ENCODE data around the gene BCKDHB. TPM values are rescaled to one million over a fixed set of nuclear protein-coding genes. Genes with fewer than 3 reads are reported as not detected.

BCKDHB gene
- total and polyA plus RNA-seq, 2 experiments from 2014 or later = 32.1 to 42.7 TPM

DNA sequence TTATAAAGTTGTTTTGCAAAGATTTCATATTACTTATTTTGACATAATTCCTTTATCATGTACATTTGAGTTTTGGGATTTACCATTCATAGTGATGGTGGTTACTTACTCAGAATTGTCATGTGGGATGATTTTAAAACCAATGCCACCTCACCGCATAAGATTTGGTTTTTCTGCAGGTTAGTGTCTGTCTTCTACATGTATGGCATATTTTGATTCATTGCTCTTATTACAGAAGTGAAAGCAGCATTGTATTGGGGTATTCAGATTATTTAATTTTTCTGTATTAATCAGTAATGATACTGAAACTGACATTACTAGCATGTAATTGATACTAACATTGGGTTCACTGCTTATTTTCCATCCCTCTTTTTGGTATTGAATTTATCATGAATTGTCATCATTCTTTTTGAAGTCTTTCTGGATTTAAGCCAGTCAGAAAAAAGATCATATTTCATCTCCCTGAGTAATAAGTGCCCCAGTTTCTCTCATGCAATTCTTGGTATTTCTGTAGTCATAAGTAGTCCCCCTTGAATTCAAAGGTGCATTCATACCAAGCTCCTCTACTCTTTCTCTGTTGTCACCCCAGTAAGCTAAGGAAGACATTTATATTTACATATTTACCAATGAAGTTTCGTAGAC lies 176.6 kb downstream of the BCKDHB start (continued):
- TF ChIP-seq REST (IDR thresholded peaks at IDR 0.05; ENCODE audit: unreplicated experiment) (no peak), EZH2 (IDR thresholded peaks at IDR 0.05; ENCODE audit: low read depth, unreplicated experiment) (no peak), NANOG (IDR thresholded peaks at IDR 0.05; ENCODE audit: borderline replicate concordance) (no peak), EZH2phosphoT487 (IDR thresholded peaks at IDR 0.05; ENCODE audit: unreplicated experiment) (no peak), POLR2AphosphoS5 (IDR thresholded peaks at IDR 0.05; ENCODE audit: low read depth) (no peak), STAT1 (IDR thresholded peaks at IDR 0.05; ENCODE audit: unreplicated experiment) (no peak), ZNF114 (CRISPR knock-in tag; IDR thresholded peaks at IDR 0.05) (no peak), ETS1 (IDR thresholded peaks at IDR 0.05) (no peak)

DNA sequence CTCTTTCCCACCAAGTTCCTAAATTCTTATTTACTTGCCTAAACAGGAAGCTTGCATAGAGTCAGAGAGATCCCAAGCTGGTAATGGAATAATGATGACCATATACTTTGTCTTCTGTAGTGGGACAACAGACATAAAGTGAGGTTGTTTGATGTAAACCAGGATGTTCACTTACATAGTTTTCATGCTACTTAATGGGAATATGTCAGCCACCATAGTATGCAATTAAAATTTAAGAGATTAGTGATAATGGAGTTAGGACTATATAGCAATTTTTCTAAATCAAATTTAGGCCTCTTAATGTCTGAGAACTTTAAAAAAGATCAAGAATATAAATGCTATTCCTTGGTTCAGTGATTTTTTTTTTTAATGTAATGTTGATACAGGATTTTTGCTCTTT lies 180.6 kb downstream of the BCKDHB start:
- no peaks in the 10 kb centered on the region for H3K79me2 ChIP-seq (replicated peaks; ENCODE audit: insufficient read depth)
- H2AFZ ChIP-seq = no peak overlapping the region
- DNase-seq (ENCODE audit: low spot score) (no peak), ATAC-seq (no peak)
- no peaks in the 10 kb centered on the region for H3F3A ChIP-seq (replicated peaks; ENCODE audit: low read depth)
- no peaks in the 10 kb centered on the region for H3K9me2 ChIP-seq (ENCODE audit: insufficient read depth)
- no peaks in the 10 kb centered on the region for H4K20me1 ChIP-seq (replicated peaks; ENCODE audit: insufficient read depth)
- no peak overlapping the region for H3K4me2 ChIP-seq
- Mint-ChIP-seq H3K27ac (0 out of 2 replicates have a peak overlapping the region, but pooled peaks have one; percentile 72), H3K36me3 (ENCODE audit: low read depth) (peaks cover 14% of the 10 kb centered on the region), H3K27me3 (ENCODE audit: insufficient read depth, low read depth, poor library complexity) (peaks cover 2% of the 10 kb centered on the region), H3K4me3 (no peak overlapping the region), H3K9me3 (peaks cover 6% of the 10 kb centered on the region), H3K4me1 (peaks cover 3% of the 10 kb centered on the region; the same call in 1 of the 3 replicates)
- no peaks in the 10 kb centered on the region for H3K4me1 ChIP-seq (ENCODE audit: insufficient read depth)
- H3K27me3 ChIP-seq (ENCODE audit: insufficient read depth) = no peaks in the 10 kb centered on the region
- H3K27ac ChIP-seq (ENCODE audit: low read depth) = no peak overlapping the region
- no peaks in the 10 kb centered on the region for H3K36me3 ChIP-seq (ENCODE audit: insufficient read depth)
- H3K4me3 ChIP-seq = no peak overlapping the region
- TF ChIP-seq EZH2 (IDR thresholded peaks at IDR 0.05; ENCODE audit: low read depth, unreplicated experiment) (no peak), ZNF114 (CRISPR knock-in tag; IDR thresholded peaks at IDR 0.05) (no peak), EZH2phosphoT487 (IDR thresholded peaks at IDR 0.05; ENCODE audit: unreplicated experiment) (no peak), REST (IDR thresholded peaks at IDR 0.05; ENCODE audit: unreplicated experiment) (no peak), POLR2AphosphoS5 (IDR thresholded peaks at IDR 0.05; ENCODE audit: low read depth) (no peak), ETS1 (IDR thresholded peaks at IDR 0.05) (no peak), NANOG (IDR thresholded peaks at IDR 0.05; ENCODE audit: borderline replicate concordance) (no peak), CREB1 (CRISPR knock-in tag; IDR thresholded peaks at IDR 0.05; ENCODE audit: low read depth) (no peak), JUNB (IDR thresholded peaks at IDR 0.05; ENCODE audit: unreplicated experiment) (no peak), STAT1 (IDR thresholded peaks at IDR 0.05; ENCODE audit: unreplicated experiment) (no peak), ZNF331 (CRISPR knock-in tag; IDR thresholded peaks at IDR 0.05; ENCODE audit: low read depth) (no peak)
- TF ChIP-seq, protein P1, sequence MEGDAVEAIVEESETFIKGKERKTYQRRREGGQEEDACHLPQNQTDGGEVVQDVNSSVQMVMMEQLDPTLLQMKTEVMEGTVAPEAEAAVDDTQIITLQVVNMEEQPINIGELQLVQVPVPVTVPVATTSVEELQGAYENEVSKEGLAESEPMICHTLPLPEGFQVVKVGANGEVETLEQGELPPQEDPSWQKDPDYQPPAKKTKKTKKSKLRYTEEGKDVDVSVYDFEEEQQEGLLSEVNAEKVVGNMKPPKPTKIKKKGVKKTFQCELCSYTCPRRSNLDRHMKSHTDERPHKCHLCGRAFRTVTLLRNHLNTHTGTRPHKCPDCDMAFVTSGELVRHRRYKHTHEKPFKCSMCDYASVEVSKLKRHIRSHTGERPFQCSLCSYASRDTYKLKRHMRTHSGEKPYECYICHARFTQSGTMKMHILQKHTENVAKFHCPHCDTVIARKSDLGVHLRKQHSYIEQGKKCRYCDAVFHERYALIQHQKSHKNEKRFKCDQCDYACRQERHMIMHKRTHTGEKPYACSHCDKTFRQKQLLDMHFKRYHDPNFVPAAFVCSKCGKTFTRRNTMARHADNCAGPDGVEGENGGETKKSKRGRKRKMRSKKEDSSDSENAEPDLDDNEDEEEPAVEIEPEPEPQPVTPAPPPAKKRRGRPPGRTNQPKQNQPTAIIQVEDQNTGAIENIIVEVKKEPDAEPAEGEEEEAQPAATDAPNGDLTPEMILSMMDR (conservative IDR thresholded peaks at IDR 0.05; ENCODE audit: low read depth in 2 of 2) = no peak
